ENCODE results near the gene CPNE5. TPM values are rescaled to one million over a fixed set of nuclear protein-coding genes. Genes with fewer than 3 reads are reported as not detected.

CPNE5 gene
- total RNA-seq, 1 donor from 2014 or later, result 6.6 TPM

DNA sequence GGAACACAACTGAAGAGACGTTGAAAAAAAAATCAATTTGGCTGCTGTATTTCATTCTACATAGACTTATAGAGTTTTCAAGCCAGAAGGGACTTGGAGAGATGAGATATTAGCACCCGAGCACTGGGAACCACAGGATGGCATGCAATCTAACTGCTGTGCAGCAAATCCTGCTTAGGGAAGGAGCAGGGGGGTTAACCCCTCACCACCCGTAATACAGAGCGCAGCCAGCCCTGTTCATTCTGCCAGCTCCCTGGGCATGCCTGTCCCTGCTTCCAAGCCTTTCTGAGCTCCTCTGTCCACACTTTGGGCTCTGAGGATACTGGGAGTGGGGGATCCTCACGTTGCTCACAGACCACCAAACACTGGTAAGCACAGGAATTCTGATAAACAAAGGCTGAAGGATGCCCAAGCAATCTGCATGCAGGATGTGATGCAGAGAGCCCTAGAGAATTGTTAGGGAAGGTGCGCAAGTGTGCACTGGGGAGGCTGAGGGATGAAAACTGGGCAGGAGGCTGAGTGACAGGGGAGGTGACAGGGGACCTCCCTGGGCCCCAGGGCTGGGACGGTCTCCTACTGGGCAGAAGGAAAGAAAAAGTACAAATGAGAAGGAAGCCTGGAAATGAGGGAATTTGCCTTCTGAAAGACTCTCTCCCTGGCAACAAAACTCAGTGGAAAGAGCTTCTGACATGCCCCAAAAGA lies 34.0 kb downstream of the CPNE5 start:
- DNase-seq (ENCODE audit: extremely low spot score in 2 of 2), result no peak
- TF ChIP-seq POLR2AphosphoS5 (IDR thresholded peaks at IDR 0.05; ENCODE audit: insufficient read depth in 1 of 2, low read depth in 1 of 2) (no peak), POLR2A (IDR thresholded peaks at IDR 0.05) (no peak)
- TF ChIP-seq, protein P1, sequence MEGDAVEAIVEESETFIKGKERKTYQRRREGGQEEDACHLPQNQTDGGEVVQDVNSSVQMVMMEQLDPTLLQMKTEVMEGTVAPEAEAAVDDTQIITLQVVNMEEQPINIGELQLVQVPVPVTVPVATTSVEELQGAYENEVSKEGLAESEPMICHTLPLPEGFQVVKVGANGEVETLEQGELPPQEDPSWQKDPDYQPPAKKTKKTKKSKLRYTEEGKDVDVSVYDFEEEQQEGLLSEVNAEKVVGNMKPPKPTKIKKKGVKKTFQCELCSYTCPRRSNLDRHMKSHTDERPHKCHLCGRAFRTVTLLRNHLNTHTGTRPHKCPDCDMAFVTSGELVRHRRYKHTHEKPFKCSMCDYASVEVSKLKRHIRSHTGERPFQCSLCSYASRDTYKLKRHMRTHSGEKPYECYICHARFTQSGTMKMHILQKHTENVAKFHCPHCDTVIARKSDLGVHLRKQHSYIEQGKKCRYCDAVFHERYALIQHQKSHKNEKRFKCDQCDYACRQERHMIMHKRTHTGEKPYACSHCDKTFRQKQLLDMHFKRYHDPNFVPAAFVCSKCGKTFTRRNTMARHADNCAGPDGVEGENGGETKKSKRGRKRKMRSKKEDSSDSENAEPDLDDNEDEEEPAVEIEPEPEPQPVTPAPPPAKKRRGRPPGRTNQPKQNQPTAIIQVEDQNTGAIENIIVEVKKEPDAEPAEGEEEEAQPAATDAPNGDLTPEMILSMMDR (IDR thresholded peaks at IDR 0.05), result no peak
- intact Hi-C loops (cut with DNase I), result no loop called here

DNA sequence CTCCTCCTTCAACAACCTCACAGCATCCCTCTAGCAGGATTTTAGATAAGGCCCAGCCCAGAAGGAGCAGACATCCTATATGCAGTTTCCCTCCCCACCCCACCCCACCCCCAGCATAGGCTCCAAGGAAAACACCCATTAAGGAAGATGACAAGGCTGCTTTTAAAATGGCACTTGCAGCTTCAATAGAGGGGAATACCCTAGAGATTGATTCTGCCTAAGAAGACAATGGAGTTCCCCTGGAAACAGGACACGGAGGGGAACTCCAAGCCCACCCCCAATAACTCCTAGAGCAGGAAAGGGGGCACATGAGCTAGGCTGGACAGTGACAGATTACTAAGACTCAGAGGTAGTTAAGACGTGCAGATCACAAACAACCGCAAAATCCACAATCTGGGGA lies 34.7 kb downstream of the CPNE5 start:
- TF ChIP-seq, protein P1 (IDR thresholded peaks at IDR 0.05), result no peak
- TF ChIP-seq POLR2AphosphoS5 (IDR thresholded peaks at IDR 0.05; ENCODE audit: insufficient read depth in 1 of 2, low read depth in 1 of 2), result no peak
- TF ChIP-seq POLR2A (IDR thresholded peaks at IDR 0.05), result no peak
- no peaks in the 10 kb centered on the region for H3K9me3 ChIP-seq

More for the DNA sequence above, 34.0 kb downstream of the CPNE5 start:
- no peaks in the 10 kb centered on the region for H3K27me3 ChIP-seq
- no peaks in the 10 kb centered on the region for H3K36me3 ChIP-seq
- no peaks in the 10 kb centered on the region for H3K4me1 ChIP-seq
- H3K4me3 ChIP-seq, result no peak overlapping the region
- no peaks in the 10 kb centered on the region for H3K9me3 ChIP-seq
- no peak overlapping the region for H3K27ac ChIP-seq

DNA sequence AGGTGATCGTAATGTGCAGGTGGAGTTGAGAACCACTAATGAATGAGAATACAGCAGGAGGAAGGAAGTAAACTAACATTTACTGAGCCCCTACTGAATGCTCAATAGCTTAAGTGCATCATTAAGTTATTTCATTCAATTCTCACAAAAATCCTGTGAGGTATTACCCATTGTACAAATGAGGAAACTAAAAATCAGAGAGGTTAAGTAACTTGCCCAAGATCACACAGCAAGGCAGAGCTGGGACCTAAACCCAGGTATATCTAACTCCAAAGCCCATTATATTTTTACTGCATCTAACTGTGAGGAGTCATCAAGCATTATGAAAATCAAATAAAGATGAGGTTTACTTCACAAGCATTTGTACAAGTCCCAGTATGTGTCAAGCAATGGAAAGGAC lies 35.3 kb downstream of the CPNE5 start:
- intact Hi-C loops (cut with DNase I), result no loop called here
- no peaks in the 10 kb centered on the region for H3K36me3 ChIP-seq
- no peaks in the 10 kb centered on the region for H3K4me1 ChIP-seq
- H3K9me3 ChIP-seq, result no peaks in the 10 kb centered on the region
- DNase-seq (ENCODE audit: extremely low spot score in 2 of 2), result no peak
- H3K27me3 ChIP-seq, result no peaks in the 10 kb centered on the region
- TF ChIP-seq POLR2AphosphoS5 (IDR thresholded peaks at IDR 0.05; ENCODE audit: insufficient read depth in 1 of 2, low read depth in 1 of 2), result no peak
- TF ChIP-seq, protein P1 (IDR thresholded peaks at IDR 0.05), result no peak
- no peak for TF ChIP-seq POLR2A (IDR thresholded peaks at IDR 0.05)
- H3K27ac ChIP-seq, result no peak overlapping the region
- H3K4me3 ChIP-seq, result no peak overlapping the region

More for the DNA sequence above, 34.7 kb downstream of the CPNE5 start:
- Histone ChIP-seq H3K27ac (no peak overlapping the region), H3K27me3 (no peaks in the 10 kb centered on the region), H3K4me1 (no peaks in the 10 kb centered on the region), H3K4me3 (no peak overlapping the region), H3K36me3 (no peaks in the 10 kb centered on the region)
- no peak for DNase-seq (ENCODE audit: extremely low spot score in 2 of 2)
- intact Hi-C loops (cut with DNase I), result no loop called here

DNA sequence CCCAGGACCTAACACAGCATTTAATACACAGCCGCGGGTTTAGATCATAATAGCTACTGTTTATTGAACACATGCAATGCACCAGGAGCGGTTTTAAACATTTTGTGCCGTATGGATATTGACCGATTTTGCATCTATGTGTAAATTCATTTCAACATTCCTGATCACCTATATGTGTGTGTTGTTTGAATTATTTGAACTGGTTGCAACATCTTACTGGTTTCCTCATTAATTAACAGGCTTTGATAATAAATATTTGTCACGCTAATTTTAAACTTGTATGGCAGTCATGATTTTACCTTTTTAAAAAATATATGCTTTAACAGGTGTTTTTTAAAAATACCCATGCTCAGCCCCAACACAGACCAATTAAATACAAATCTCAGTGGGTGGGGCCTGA lies 35.8 kb downstream of the CPNE5 start:
- intact Hi-C loops (cut with DNase I), result no loop called here
- H3K9me3 ChIP-seq, result no peaks in the 10 kb centered on the region
- H3K27me3 ChIP-seq, result no peaks in the 10 kb centered on the region
- no peak overlapping the region for H3K27ac ChIP-seq
- H3K4me3 ChIP-seq, result no peak overlapping the region
- TF ChIP-seq, protein P1 (IDR thresholded peaks at IDR 0.05), result no peak
- TF ChIP-seq POLR2AphosphoS5 (IDR thresholded peaks at IDR 0.05; ENCODE audit: insufficient read depth in 1 of 2, low read depth in 1 of 2) (no peak), POLR2A (IDR thresholded peaks at IDR 0.05) (no peak)
- H3K36me3 ChIP-seq, result no peaks in the 10 kb centered on the region
- DNase-seq (ENCODE audit: extremely low spot score in 2 of 2), result no peak
- no peaks in the 10 kb centered on the region for H3K4me1 ChIP-seq

Measured in vagina (tissue), 2 donors.